Measurements from ENCODE around the gene CKLF.

The CKLF gene

GRCh38 chr16:66520406-66521170 is 31.8 kb upstream of the CKLF start:
- no peaks in the 10 kb centered on the region for H3K36me3 ChIP-seq (ENCODE audit: insufficient read depth, low read depth, low read length)
- no peak overlapping the region for H3K27ac ChIP-seq (ENCODE audit: low read length)
- no peaks in the 10 kb centered on the region for H3K9me3 ChIP-seq (ENCODE audit: insufficient read depth, low read depth, low read length)
- H3K9ac ChIP-seq (ENCODE audit: low read depth, low read length), result no peak overlapping the region
- H3K4me3 ChIP-seq (ENCODE audit: low read length), result no peak overlapping the region
- H3K4me1 ChIP-seq (ENCODE audit: insufficient read depth, low read length), result peaks cover 7% of the 10 kb centered on the region
- H3K27me3 ChIP-seq (ENCODE audit: insufficient read depth, low read length), result no peaks in the 10 kb centered on the region

- H3K4me3 ChIP-seq (ENCODE audit: low read length), result no peak overlapping the region
- peaks cover 7% of the 10 kb centered on the region for H3K4me1 ChIP-seq (ENCODE audit: insufficient read depth, low read length)
- H3K9me3 ChIP-seq (ENCODE audit: insufficient read depth, low read depth, low read length), result no peaks in the 10 kb centered on the region
- no peak overlapping the region for H3K9ac ChIP-seq (ENCODE audit: low read depth, low read length)
- H3K36me3 ChIP-seq (ENCODE audit: insufficient read depth, low read depth, low read length), result no peaks in the 10 kb centered on the region
- H3K27ac ChIP-seq (ENCODE audit: low read length), result no peak overlapping the region
- H3K27me3 ChIP-seq (ENCODE audit: insufficient read depth, low read length), result no peaks in the 10 kb centered on the region
Observed at GRCh38 chr16:66521252-66521713, 31.1 kb upstream of the CKLF start.

- Histone ChIP-seq H3K4me3 (ENCODE audit: low read length) (no peak overlapping the region), H3K4me1 (ENCODE audit: insufficient read depth, low read length) (peaks cover 3% of the 10 kb centered on the region), H3K9ac (ENCODE audit: low read depth, low read length) (no peak overlapping the region), H3K27me3 (ENCODE audit: insufficient read depth, low read length) (no peaks in the 10 kb centered on the region), H3K9me3 (ENCODE audit: insufficient read depth, low read depth, low read length) (no peaks in the 10 kb centered on the region), H3K36me3 (ENCODE audit: insufficient read depth, low read depth, low read length) (no peaks in the 10 kb centered on the region), H3K27ac (ENCODE audit: low read length) (no peak overlapping the region)
Observed at GRCh38 chr16:66521951-66522771, 30.2 kb upstream of the CKLF start.

- H3K27ac ChIP-seq (ENCODE audit: low read length), result no peak overlapping the region
Observed at GRCh38 chr16:66522816-66523590, 29.4 kb upstream of the CKLF start.

GRCh38 chr16:66523861-66524354 is 28.5 kb upstream of the CKLF start:
- Histone ChIP-seq H3K4me3 (ENCODE audit: low read length) (no peak overlapping the region), H3K9ac (ENCODE audit: low read depth, low read length) (no peak overlapping the region), H3K9me3 (ENCODE audit: insufficient read depth, low read depth, low read length) (no peaks in the 10 kb centered on the region), H3K27me3 (ENCODE audit: insufficient read depth, low read length) (no peaks in the 10 kb centered on the region), H3K36me3 (ENCODE audit: insufficient read depth, low read depth, low read length) (no peaks in the 10 kb centered on the region), H3K4me1 (ENCODE audit: insufficient read depth, low read length) (no peaks in the 10 kb centered on the region), H3K27ac (ENCODE audit: low read length) (no peak overlapping the region)

More at GRCh38 chr16:66522816-66523590, 29.4 kb upstream of the CKLF start:
- no peaks in the 10 kb centered on the region for H3K27me3 ChIP-seq (ENCODE audit: insufficient read depth, low read length)
- H3K4me1 ChIP-seq (ENCODE audit: insufficient read depth, low read length), result no peaks in the 10 kb centered on the region
- no peak overlapping the region for H3K4me3 ChIP-seq (ENCODE audit: low read length)
- H3K9me3 ChIP-seq (ENCODE audit: insufficient read depth, low read depth, low read length), result no peaks in the 10 kb centered on the region
- H3K9ac ChIP-seq (ENCODE audit: low read depth, low read length), result no peak overlapping the region
- no peaks in the 10 kb centered on the region for H3K36me3 ChIP-seq (ENCODE audit: insufficient read depth, low read depth, low read length)

- Histone ChIP-seq H3K9ac (ENCODE audit: low read depth, low read length) (no peak overlapping the region), H3K4me1 (ENCODE audit: insufficient read depth, low read length) (no peaks in the 10 kb centered on the region), H3K9me3 (ENCODE audit: insufficient read depth, low read depth, low read length) (no peaks in the 10 kb centered on the region), H3K36me3 (ENCODE audit: insufficient read depth, low read depth, low read length) (no peaks in the 10 kb centered on the region), H3K4me3 (ENCODE audit: low read length) (no peak overlapping the region), H3K27me3 (ENCODE audit: insufficient read depth, low read length) (no peaks in the 10 kb centered on the region), H3K27ac (ENCODE audit: low read length) (no peak overlapping the region)
Observed at GRCh38 chr16:66524601-66525164, 27.7 kb upstream of the CKLF start.

- H3K9me3 ChIP-seq (ENCODE audit: insufficient read depth, low read depth, low read length), result no peaks in the 10 kb centered on the region
- H3K4me1 ChIP-seq (ENCODE audit: insufficient read depth, low read length), result no peaks in the 10 kb centered on the region
- no peak overlapping the region for H3K9ac ChIP-seq (ENCODE audit: low read depth, low read length)
- no peaks in the 10 kb centered on the region for H3K27me3 ChIP-seq (ENCODE audit: insufficient read depth, low read length)
- no peak overlapping the region for H3K4me3 ChIP-seq (ENCODE audit: low read length)
- no peaks in the 10 kb centered on the region for H3K36me3 ChIP-seq (ENCODE audit: insufficient read depth, low read depth, low read length)
- H3K27ac ChIP-seq (ENCODE audit: low read length), result no peak overlapping the region
Observed at GRCh38 chr16:66525396-66526180, 26.8 kb upstream of the CKLF start.

GRCh38 chr16:66528294-66528693 is 24.1 kb upstream of the CKLF start:
- Histone ChIP-seq H3K4me3 (ENCODE audit: low read length) (no peak overlapping the region), H3K27ac (ENCODE audit: low read length) (no peak overlapping the region), H3K9me3 (ENCODE audit: insufficient read depth, low read depth, low read length) (no peaks in the 10 kb centered on the region), H3K4me1 (ENCODE audit: insufficient read depth, low read length) (no peaks in the 10 kb centered on the region), H3K27me3 (ENCODE audit: insufficient read depth, low read length) (no peaks in the 10 kb centered on the region), H3K9ac (ENCODE audit: low read depth, low read length) (no peak overlapping the region), H3K36me3 (ENCODE audit: insufficient read depth, low read depth, low read length) (no peaks in the 10 kb centered on the region)

- no peak overlapping the region for H3K27ac ChIP-seq (ENCODE audit: low read length)
- H3K9me3 ChIP-seq (ENCODE audit: insufficient read depth, low read depth, low read length), result no peaks in the 10 kb centered on the region
- no peaks in the 10 kb centered on the region for H3K27me3 ChIP-seq (ENCODE audit: insufficient read depth, low read length)
- no peak overlapping the region for H3K9ac ChIP-seq (ENCODE audit: low read depth, low read length)
- no peaks in the 10 kb centered on the region for H3K36me3 ChIP-seq (ENCODE audit: insufficient read depth, low read depth, low read length)
- no peaks in the 10 kb centered on the region for H3K4me1 ChIP-seq (ENCODE audit: insufficient read depth, low read length)
- no peak overlapping the region for H3K4me3 ChIP-seq (ENCODE audit: low read length)
Observed at GRCh38 chr16:66529475-66529874, 22.9 kb upstream of the CKLF start.

GRCh38 chr16:66534376-66534799 is 18.0 kb upstream of the CKLF start:
- Histone ChIP-seq H3K36me3 (ENCODE audit: insufficient read depth, low read depth, low read length) (no peaks in the 10 kb centered on the region), H3K4me1 (ENCODE audit: insufficient read depth, low read length) (no peaks in the 10 kb centered on the region), H3K27ac (ENCODE audit: low read length) (no peak overlapping the region), H3K9ac (ENCODE audit: low read depth, low read length) (no peak overlapping the region), H3K27me3 (ENCODE audit: insufficient read depth, low read length) (no peaks in the 10 kb centered on the region), H3K4me3 (ENCODE audit: low read length) (no peak overlapping the region), H3K9me3 (ENCODE audit: insufficient read depth, low read depth, low read length) (no peaks in the 10 kb centered on the region)

All from iPS-20b (cell line).